Colonic mucosa (tissue), 4 donors: Measurements from ENCODE around the gene CDH10. TPM values are rescaled to one million over a fixed set of nuclear protein-coding genes. Genes with fewer than 3 reads are reported as not detected.

Source experiments
- DNase-seq: peaks from one replicate; pipeline ENCODE4 v3.0.0-alpha.2; 2020
- H3K27ac ChIP-seq: fragments of 200-600 bp; one replicate; pipeline ENCODE4 v1.8.0; 2021
- H3K27me3 ChIP-seq: fragments of 200-600 bp; one replicate; pipeline ENCODE4 v1.8.0; 2021
- H3K36me3 ChIP-seq: fragments of 200-600 bp; one replicate; pipeline ENCODE4 v1.8.0; 2021
- H3K4me1 ChIP-seq: fragments of 200-600 bp; one replicate; pipeline ENCODE4 v1.8.0; 2021; ENCODE audit warnings: mild to moderate bottlenecking
- H3K4me3 ChIP-seq: fragments of 200-600 bp; one replicate; pipeline ENCODE4 v1.8.0; 2021
- H3K9ac ChIP-seq, 2 donors: one replicate each; pipeline ENCODE4 v1.7.0; 2013; ENCODE audit warnings: control low read depth in 2 of 2, low read depth in 2 of 2, low read length in 2 of 2
- H3K9me3 ChIP-seq: fragments of 200-600 bp; one replicate; pipeline ENCODE4 v1.8.0; 2021
- intact Hi-C: fragments of 100-400 bp; cut with DNase I; formaldehyde crosslinking; loops from one replicate; pipeline ENCODE4 v1.14.1; 2022
- total RNA-seq, 2 donors: library from RNA; stranded (reverse); fragmentation: NEBNext Ultra II Directional in 1 of 2; extraction: Animal tissue kit (Norgen Biotek cat#: 25700) in 1 of 2; gene quantifications; one replicate each; pipeline ENCODE4 v1.2.1, GENCODE V29; 2021
- TF ChIP-seq, protein P1 (sequence below): fragments of 200-600 bp; IDR thresholded peaks from one replicate; pipeline ENCODE4 v1.8.0; 2022; ENCODE audit warnings: antibody characterized with exemption, mild to moderate bottlenecking
- donor health status: healthy.
- donor health status: DM: no; HTN: no; CAD: no.
- donor health status: DM: no; HTN: no; CAD: no.

Gene CDH10
- total RNA-seq, 2 donors from 2014 or later: 0.07 to 0.13 TPM

- intact Hi-C loops: no loop called here
- Histone ChIP-seq H3K9ac (no peak overlapping the region), H3K4me3 (no peak overlapping the region), H3K4me1 (no peaks in the 10 kb centered on the region), H3K36me3 (no peaks in the 10 kb centered on the region), H3K9me3 (no peaks in the 10 kb centered on the region), H3K27me3 (no peaks in the 10 kb centered on the region), H3K27ac (no peak overlapping the region)
- TF ChIP-seq, protein P1, sequence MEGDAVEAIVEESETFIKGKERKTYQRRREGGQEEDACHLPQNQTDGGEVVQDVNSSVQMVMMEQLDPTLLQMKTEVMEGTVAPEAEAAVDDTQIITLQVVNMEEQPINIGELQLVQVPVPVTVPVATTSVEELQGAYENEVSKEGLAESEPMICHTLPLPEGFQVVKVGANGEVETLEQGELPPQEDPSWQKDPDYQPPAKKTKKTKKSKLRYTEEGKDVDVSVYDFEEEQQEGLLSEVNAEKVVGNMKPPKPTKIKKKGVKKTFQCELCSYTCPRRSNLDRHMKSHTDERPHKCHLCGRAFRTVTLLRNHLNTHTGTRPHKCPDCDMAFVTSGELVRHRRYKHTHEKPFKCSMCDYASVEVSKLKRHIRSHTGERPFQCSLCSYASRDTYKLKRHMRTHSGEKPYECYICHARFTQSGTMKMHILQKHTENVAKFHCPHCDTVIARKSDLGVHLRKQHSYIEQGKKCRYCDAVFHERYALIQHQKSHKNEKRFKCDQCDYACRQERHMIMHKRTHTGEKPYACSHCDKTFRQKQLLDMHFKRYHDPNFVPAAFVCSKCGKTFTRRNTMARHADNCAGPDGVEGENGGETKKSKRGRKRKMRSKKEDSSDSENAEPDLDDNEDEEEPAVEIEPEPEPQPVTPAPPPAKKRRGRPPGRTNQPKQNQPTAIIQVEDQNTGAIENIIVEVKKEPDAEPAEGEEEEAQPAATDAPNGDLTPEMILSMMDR: no peak
- DNase-seq: no peak
Measured at GRCh38 chr5:24585751-24586150, 59.0 kb downstream of the CDH10 start.

DNA sequence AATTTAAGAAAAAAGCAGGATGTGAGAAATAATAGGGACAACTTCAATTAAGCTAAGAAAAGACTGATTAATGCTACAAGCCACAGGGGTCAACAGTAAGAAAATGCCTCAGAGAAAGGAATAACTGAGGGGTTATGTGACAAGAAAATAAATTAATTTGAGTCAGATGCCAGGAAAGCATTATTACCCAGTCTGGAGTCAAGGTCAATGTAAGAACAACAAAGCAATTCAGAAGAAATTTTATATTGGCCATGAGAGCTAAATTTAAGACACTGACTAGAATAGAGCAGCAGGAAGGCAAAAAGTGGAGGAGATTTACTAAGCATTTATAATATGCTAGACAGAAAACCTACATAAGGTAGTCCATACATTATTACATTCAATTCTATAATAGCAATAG, 73.5 kb downstream of the CDH10 start:
- Histone ChIP-seq H3K27ac (no peak overlapping the region), H3K4me1 (no peaks in the 10 kb centered on the region), H3K9ac (no peak overlapping the region), H3K36me3 (no peaks in the 10 kb centered on the region), H3K9me3 (no peaks in the 10 kb centered on the region), H3K4me3 (no peak overlapping the region), H3K27me3 (no peaks in the 10 kb centered on the region)
- DNase-seq: no peak
- intact Hi-C loops: no loop called here
- TF ChIP-seq, protein P1: no peak

- TF ChIP-seq, protein P1: no peak
- Histone ChIP-seq H3K27ac (no peak overlapping the region), H3K4me3 (no peak overlapping the region), H3K9ac (no peak overlapping the region), H3K4me1 (no peaks in the 10 kb centered on the region), H3K36me3 (no peaks in the 10 kb centered on the region), H3K9me3 (no peaks in the 10 kb centered on the region), H3K27me3 (no peaks in the 10 kb centered on the region)
- intact Hi-C loops: no loop called here
- DNase-seq: no peak
Measured at GRCh38 chr5:24566933-24567332, 77.8 kb downstream of the CDH10 start.

GRCh38 chr5:24555229-24555628, 89.5 kb downstream of the CDH10 start:
- TF ChIP-seq, protein P1: no peak
- H3K4me3 ChIP-seq: no peak overlapping the region
- intact Hi-C loops: no loop called here
- H3K27me3 ChIP-seq: no peaks in the 10 kb centered on the region
- H3K9me3 ChIP-seq: no peaks in the 10 kb centered on the region
- no peak for DNase-seq
- no peak overlapping the region for H3K9ac ChIP-seq
- H3K27ac ChIP-seq: no peak overlapping the region
- no peaks in the 10 kb centered on the region for H3K36me3 ChIP-seq
- no peaks in the 10 kb centered on the region for H3K4me1 ChIP-seq

DNA sequence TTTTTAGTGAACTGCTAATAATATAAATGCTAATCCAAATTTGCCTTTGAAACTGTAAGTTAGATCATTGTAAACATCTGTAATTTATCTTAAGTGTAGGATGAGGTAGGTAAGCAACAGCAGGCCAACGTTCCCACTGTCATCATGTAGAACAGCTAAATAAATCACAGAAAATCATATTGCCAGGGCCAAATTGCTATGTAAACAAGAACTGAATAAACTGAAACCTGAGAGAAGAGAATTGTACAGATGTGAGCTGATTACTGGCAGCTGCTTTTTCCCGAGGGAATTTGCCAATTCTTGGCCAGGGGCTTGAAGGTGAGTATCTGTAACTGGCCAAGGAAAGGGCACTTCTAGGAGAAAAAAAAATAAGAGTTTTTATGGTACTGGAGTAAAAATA, 97.6 kb downstream of the CDH10 start:
- Histone ChIP-seq H3K9ac (no peak overlapping the region), H3K27me3 (no peaks in the 10 kb centered on the region), H3K36me3 (no peaks in the 10 kb centered on the region), H3K27ac (no peak overlapping the region), H3K9me3 (no peaks in the 10 kb centered on the region), H3K4me3 (no peak overlapping the region), H3K4me1 (no peaks in the 10 kb centered on the region)
- intact Hi-C loops: no loop called here
- TF ChIP-seq, protein P1: no peak
- no peak for DNase-seq

DNA sequence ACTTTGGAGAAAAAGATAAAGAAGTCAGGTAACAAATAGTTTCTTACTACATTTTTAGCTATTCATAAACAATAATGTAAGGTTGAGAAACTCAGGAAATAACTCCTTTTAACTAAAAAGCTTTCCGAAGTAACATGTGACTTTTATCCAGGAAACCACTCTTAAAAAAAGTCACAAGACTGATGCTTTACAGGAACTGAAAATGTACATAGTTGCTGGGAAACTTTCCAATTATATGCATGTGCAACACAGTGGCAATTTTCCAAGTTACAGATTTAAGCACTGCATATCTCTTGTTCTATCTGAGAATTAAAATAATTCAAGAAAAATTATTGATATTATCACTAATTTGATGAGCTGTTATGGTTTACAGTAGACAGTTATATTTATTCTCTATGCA, 105.2 kb downstream of the CDH10 start:
- Histone ChIP-seq H3K4me3 (no peak overlapping the region), H3K9me3 (no peaks in the 10 kb centered on the region), H3K27me3 (no peaks in the 10 kb centered on the region), H3K9ac (no peak overlapping the region), H3K4me1 (no peaks in the 10 kb centered on the region), H3K36me3 (no peaks in the 10 kb centered on the region), H3K27ac (no peak overlapping the region)
- TF ChIP-seq, protein P1: no peak
- DNase-seq: no peak
- intact Hi-C loops: no loop called here
